ENCODE measurements around the gene C1GALT1. TPM values are rescaled to one million over a fixed set of nuclear protein-coding genes. Genes with fewer than 3 reads are reported as not detected.

C1GALT1 gene
- total RNA-seq, 1 experiment from 2014 or later = 15.6 TPM

- Histone ChIP-seq H3K4me3 (ENCODE audit: low read depth, low read length, poor library complexity, severe bottlenecking) (no peak overlapping the region), H3K9me3 (ENCODE audit: low read depth, low read length, poor library complexity, severe bottlenecking) (no peaks in the 10 kb centered on the region), H3K4me1 (ENCODE audit: insufficient read depth, low read length, poor library complexity, severe bottlenecking) (no peaks in the 10 kb centered on the region), H3K36me3 (ENCODE audit: insufficient read depth, low read length, poor library complexity, severe bottlenecking) (no peaks in the 10 kb centered on the region), H3K27ac (ENCODE audit: low read depth, low read length, poor library complexity, severe bottlenecking) (no peak overlapping the region), H3K27me3 (replicated peaks; ENCODE audit: insufficient read depth, low read depth, low read length, poor library complexity) (no peaks in the 10 kb centered on the region)
- no peak for DNase-seq (ENCODE audit: low spot score)
- POLR2A ChIA-PET (ENCODE audit: low non-redundant PET) = no interaction called here
- no TSS peak for BruUV-seq (replicated peaks)
- CTCF ChIA-PET = no interaction called here
- TF ChIP-seq CTCF (conservative IDR thresholded peaks at IDR 0.05; ENCODE audit: low read depth, low read length) (no peak), EZH2 (IDR thresholded peaks at IDR 0.05; ENCODE audit: borderline replicate concordance, low read depth, low read length, poor library complexity, severe bottlenecking) (no peak)
- intact Hi-C loops (cut with micrococcal nuclease; ENCODE audit: unreplicated experiment) = no loop called here
Measured at GRCh38 chr7:7293092-7293491, 110.7 kb downstream of the C1GALT1 start.

DNA sequence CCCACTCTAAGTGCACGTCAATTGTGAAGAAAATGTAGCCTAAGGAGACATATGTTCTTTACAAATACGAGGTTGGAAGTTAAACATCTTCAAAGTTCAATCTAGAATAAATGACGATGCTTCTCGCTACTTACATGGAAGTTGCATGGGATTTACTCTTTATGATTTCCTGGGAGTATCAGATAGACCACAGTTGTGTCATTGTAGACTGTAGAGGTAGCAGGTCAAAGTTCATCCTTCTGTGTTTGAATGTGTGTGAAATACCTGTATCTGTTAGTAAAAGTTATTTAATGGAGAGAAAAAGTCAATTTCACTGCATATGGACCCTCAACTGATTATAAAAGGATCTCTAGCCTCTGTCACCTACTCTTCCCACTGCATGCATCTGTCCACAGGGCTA, 112.6 kb downstream of the C1GALT1 start:
- Histone ChIP-seq H3K4me1 (ENCODE audit: insufficient read depth, low read length, poor library complexity, severe bottlenecking) (no peaks in the 10 kb centered on the region), H3K27me3 (replicated peaks; ENCODE audit: insufficient read depth, low read depth, low read length, poor library complexity) (no peaks in the 10 kb centered on the region), H3K27ac (ENCODE audit: low read depth, low read length, poor library complexity, severe bottlenecking) (no peak overlapping the region), H3K4me3 (ENCODE audit: low read depth, low read length, poor library complexity, severe bottlenecking) (no peak overlapping the region), H3K36me3 (ENCODE audit: insufficient read depth, low read length, poor library complexity, severe bottlenecking) (no peaks in the 10 kb centered on the region), H3K9me3 (ENCODE audit: low read depth, low read length, poor library complexity, severe bottlenecking) (no peaks in the 10 kb centered on the region)
- intact Hi-C loops (cut with micrococcal nuclease; ENCODE audit: unreplicated experiment) = no loop called here
- POLR2A ChIA-PET (ENCODE audit: low non-redundant PET) = no interaction called here
- TF ChIP-seq CTCF (conservative IDR thresholded peaks at IDR 0.05; ENCODE audit: low read depth, low read length) (no peak), EZH2 (IDR thresholded peaks at IDR 0.05; ENCODE audit: borderline replicate concordance, low read depth, low read length, poor library complexity, severe bottlenecking) (no peak)
- CTCF ChIA-PET = no interaction called here
- BruUV-seq (replicated peaks) = no TSS peak
- no peak for DNase-seq (ENCODE audit: low spot score)
